T-helper 2 cell treated with Interferon-gamma antibody and Interleukin-4, amounts not matched to agents 5 μg/mL and 100 μg/mL, for 36 hours (primary cell): ENCODE measurements around the gene TMEM30B.
A peak's percentile ranks its signal among the peaks of the same experiment; 100 is the strongest.

Experiments
- DNase-seq: peaks from one replicate; pipeline ENCODE4 v3.0.0; 2021; ENCODE audit warnings: low spot score
- H3K27ac Mint-ChIP-seq: one replicate; pipeline ENCODE4 v1.8.0; 2021; ENCODE audit warnings: mild to moderate bottlenecking, mixed read lengths
- H3K27me3 Mint-ChIP-seq: one replicate; pipeline ENCODE4 v1.8.0; 2021; ENCODE audit warnings: low read depth, mixed read lengths
- H3K36me3 Mint-ChIP-seq: one replicate; pipeline ENCODE4 v1.8.0; 2021; ENCODE audit warnings: low read depth, mixed read lengths
- H3K4me1 Mint-ChIP-seq: one replicate; pipeline ENCODE4 v1.8.0; 2021; ENCODE audit warnings: low read depth, mixed read lengths
- H3K4me3 Mint-ChIP-seq: one replicate; pipeline ENCODE4 v1.8.0; 2022; ENCODE audit warnings: mild to moderate bottlenecking, moderate library complexity, mixed read lengths
- H3K9me3 Mint-ChIP-seq: one replicate; pipeline ENCODE4 v1.8.0; 2021; ENCODE audit warnings: mixed read lengths

The TMEM30B gene

DNA sequence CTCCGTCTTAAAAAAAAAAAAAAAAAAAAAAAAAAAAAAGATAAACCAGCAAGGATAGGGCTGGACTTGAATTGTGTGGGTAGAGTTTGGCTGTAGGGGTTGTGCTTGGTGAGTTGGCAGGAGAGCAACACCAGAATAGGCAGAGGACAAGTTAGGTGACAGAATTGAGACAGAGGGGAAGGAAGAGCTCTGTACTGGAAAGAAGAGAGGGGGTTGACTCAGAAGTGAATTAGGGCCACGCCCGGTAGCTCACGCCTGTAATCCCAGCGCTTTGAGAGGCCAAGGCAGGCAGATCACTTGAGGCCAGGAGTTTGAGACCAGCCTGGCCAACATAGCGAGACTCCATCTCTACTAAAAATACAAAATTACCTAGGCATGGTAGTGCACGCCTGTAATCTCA is 6.1 kb upstream of the TMEM30B start:
- Mint-ChIP-seq H3K9me3 (no peaks in the 10 kb centered on the region), H3K4me1 (peaks cover 26% of the 10 kb centered on the region), H3K4me3 (no peak overlapping the region), H3K27ac (no peak overlapping the region), H3K36me3 (no peaks in the 10 kb centered on the region), H3K27me3 (peaks cover 13% of the 10 kb centered on the region)
- no peak for DNase-seq

DNA sequence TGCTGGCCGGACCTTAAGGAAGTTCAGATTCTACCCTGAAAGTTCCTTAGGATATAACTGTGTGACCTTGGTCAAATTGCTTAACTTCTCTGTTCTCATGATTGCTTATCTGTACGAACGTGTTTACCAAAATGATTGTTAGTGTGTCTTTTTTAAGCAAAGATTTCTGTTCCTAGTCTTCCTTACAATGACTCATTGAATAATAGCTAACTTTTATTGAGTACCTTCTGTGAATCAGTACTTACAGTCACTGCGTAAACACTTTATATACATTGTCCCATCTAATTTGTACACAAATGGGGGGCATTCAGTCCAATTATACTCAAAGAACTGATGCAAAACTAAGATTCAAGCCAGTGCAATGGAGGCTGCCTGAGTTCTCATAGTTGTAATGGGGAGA is 4.2 kb upstream of the TMEM30B start:
- peaks cover 17% of the 10 kb centered on the region for H3K27me3 Mint-ChIP-seq
- H3K4me1 Mint-ChIP-seq = peaks cover 29% of the 10 kb centered on the region
- no peak overlapping the region for H3K4me3 Mint-ChIP-seq
- H3K27ac Mint-ChIP-seq = no peak overlapping the region
- no peak for DNase-seq
- no peaks in the 10 kb centered on the region for H3K36me3 Mint-ChIP-seq
- no peaks in the 10 kb centered on the region for H3K9me3 Mint-ChIP-seq

DNA sequence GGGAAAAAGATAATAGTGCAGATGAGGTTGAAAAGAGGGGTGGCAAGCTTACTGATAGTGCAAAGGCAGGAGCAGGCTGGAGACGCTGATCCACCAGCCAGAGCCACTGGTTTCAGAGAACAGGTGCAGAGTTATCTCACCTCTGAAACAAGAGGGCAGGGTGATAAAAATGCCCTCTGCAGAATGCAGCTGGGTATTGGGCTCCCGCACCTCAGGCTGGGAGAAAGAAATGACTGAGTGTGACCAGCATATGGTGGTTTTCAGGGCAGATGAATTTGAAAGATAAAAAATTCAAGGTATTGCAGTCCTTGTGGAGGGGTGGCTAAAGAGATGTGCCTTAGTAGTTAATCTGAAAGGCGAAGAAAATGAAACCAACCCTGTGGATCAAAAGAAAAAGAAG is 2.9 kb upstream of the TMEM30B start:
- no peaks in the 10 kb centered on the region for H3K9me3 Mint-ChIP-seq
- H3K36me3 Mint-ChIP-seq = no peaks in the 10 kb centered on the region
- H3K27ac Mint-ChIP-seq = no peak overlapping the region

DNA sequence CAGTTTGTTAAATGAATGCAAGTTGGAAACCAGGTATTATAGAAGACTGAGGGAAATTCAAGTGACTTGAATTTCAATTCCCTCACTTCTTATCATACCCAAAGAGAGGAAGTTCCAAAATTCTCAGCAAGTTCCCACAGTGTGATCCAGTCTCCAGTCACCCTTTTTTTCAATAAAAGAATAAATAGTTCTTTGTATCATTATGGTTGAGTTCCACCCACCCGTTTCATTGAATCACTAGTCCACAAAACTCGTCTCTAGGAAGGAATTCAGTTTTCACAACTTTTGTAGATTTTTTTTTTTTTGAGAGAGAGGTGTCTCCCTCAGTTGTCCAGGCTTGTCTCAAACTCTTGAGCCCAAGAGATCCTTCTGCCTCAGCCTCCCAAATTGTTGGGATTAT is 1.6 kb upstream of the TMEM30B start:
- no peak for DNase-seq
- Mint-ChIP-seq H3K4me1 (peaks cover 36% of the 10 kb centered on the region), H3K27ac (no peak overlapping the region), H3K36me3 (no peaks in the 10 kb centered on the region), H3K27me3 (peaks cover 38% of the 10 kb centered on the region), H3K4me3 (no peak overlapping the region), H3K9me3 (no peaks in the 10 kb centered on the region)

More for the DNA sequence above, 2.9 kb upstream of the TMEM30B start:
- H3K4me1 Mint-ChIP-seq = peaks cover 35% of the 10 kb centered on the region
- H3K27me3 Mint-ChIP-seq = peaks cover 29% of the 10 kb centered on the region
- DNase-seq = no peak
- peak overlapping the region; percentile 47 for H3K4me3 Mint-ChIP-seq

DNA sequence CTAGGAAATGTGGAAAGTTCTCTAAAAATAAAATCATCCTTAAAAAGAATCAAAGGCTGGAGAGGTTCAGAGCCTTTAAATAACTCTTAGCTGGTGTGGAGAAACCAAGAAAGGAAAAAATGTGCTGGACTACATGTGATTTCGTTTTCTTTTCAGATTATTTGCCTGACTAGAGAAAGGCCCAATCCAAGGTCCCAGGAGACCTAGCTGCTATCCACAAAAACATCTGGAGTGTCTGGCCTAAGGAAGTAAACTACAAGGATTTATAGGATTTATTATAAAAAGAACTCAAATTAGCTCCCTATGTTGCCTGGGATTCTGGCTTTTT is 774 bp upstream of the TMEM30B start:
- Mint-ChIP-seq H3K27ac (no peak overlapping the region), H3K27me3 (peaks cover 40% of the 10 kb centered on the region), H3K4me1 (peaks cover 31% of the 10 kb centered on the region), H3K9me3 (no peaks in the 10 kb centered on the region), H3K4me3 (peak overlapping the region; percentile 64), H3K36me3 (no peaks in the 10 kb centered on the region)
- no peak for DNase-seq

DNA sequence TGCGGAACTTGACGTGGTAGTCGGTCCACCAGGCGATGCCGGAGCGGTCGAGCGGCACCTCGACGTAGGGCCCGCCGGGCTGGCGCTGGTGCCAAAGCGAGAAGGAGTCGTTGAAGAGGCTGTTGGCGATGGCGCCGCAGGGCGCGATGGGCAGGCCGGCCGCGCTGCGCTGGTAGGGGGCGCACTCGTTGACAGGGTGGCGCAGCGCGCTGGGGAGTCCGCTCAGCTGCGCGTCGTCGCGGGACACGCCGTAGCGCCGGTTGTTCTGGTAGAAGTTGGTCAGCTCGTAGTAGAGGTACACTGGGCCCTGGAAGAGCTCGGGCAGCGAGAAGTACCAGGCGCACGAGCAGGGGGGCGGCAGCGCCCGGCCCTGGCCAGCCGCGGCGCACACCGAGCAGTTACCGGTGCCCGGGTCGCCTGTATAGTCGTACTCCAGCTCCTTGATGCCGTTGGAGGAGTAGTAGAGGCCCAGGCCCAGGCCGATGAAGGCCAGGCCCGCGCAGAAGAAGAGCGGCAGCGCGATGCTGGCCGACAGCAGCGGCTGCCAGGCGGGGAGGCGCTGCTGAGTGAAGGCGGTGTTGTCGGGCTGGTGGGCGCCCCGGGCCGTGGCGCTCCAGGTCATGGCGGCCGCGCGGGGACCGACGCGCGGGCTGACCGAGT is 482 bp downstream of the TMEM30B start:
- Mint-ChIP-seq H3K27ac (peak overlapping the region; percentile 75), H3K36me3 (no peaks in the 10 kb centered on the region), H3K27me3 (peaks cover 47% of the 10 kb centered on the region), H3K4me1 (peaks cover 26% of the 10 kb centered on the region), H3K4me3 (peak overlapping the region; percentile 84), H3K9me3 (no peaks in the 10 kb centered on the region)
- DNase-seq = peak; percentile 73

DNA sequence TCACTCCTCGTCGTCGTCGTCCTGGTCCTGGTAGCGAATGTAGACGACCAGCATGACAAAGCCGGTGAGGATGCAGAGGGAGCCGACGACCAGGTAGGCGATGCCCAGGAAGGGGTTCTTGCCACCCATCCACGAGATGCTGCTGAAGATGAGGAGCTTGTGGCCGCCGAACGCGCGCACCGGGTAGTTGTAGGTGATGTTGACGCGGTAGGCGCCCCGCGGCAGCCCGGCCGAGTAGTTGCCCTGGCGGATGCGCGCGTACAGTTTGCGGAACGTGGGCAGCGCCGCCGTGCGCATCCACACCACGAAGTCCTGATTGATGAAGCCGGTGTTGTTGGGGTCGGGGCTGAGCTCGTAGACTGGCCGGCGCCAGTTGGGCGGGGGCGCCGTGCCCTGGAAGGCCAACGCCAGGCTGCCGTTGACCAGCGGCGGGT is 1.0 kb downstream of the TMEM30B start:
- Mint-ChIP-seq H3K9me3 (no peaks in the 10 kb centered on the region), H3K27ac (peak overlapping the region; percentile 75), H3K36me3 (no peaks in the 10 kb centered on the region), H3K4me3 (peak overlapping the region; percentile 84), H3K4me1 (peaks cover 25% of the 10 kb centered on the region), H3K27me3 (peaks cover 51% of the 10 kb centered on the region)
- no peak for DNase-seq

DNA sequence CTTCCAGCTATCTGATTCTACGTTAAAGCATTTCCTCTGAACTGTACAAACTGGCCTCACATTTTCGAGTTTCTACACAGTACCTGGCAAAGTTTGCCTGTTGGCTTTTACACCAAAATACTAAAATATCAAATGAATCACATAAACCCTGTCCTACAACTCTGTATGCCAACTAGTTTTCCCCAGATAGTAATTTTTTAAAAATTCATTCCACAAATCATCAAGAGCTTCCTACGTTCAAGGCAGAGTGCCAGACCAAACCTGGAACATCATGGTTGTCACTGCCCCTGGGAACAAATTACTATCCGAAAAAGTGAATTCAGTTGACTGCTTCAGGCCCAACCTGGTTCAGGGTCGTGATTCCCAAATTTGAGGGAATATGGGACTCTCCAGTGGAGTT is 2.1 kb downstream of the TMEM30B start:
- no peak overlapping the region for H3K27ac Mint-ChIP-seq
- no peak overlapping the region for H3K4me3 Mint-ChIP-seq
- no peaks in the 10 kb centered on the region for H3K9me3 Mint-ChIP-seq
- no peak for DNase-seq
- peaks cover 21% of the 10 kb centered on the region for H3K4me1 Mint-ChIP-seq
- H3K27me3 Mint-ChIP-seq = peaks cover 59% of the 10 kb centered on the region
- no peaks in the 10 kb centered on the region for H3K36me3 Mint-ChIP-seq

DNA sequence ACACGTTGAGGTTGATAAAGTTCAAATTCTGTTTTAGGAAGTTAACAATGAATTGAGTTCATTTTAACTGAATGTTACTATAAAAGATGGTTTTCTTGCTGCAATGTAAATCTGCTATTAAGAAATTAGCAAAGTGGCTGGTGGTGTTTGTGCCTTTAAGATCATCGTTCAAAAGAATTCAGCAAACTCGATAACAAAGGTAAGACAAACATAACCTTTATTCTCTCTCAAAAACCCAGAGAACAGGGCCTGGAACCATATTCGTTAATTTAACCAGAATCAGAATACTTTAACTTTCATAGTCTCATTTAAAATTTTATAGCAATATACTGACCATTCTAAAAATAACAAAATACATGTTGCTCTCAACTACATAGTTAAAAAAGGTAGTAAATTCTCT is 3.4 kb downstream of the TMEM30B start:
- Mint-ChIP-seq H3K4me3 (no peak overlapping the region), H3K36me3 (no peaks in the 10 kb centered on the region), H3K27me3 (peaks cover 60% of the 10 kb centered on the region), H3K27ac (no peak overlapping the region), H3K4me1 (peaks cover 13% of the 10 kb centered on the region), H3K9me3 (no peaks in the 10 kb centered on the region)
- DNase-seq = no peak

DNA sequence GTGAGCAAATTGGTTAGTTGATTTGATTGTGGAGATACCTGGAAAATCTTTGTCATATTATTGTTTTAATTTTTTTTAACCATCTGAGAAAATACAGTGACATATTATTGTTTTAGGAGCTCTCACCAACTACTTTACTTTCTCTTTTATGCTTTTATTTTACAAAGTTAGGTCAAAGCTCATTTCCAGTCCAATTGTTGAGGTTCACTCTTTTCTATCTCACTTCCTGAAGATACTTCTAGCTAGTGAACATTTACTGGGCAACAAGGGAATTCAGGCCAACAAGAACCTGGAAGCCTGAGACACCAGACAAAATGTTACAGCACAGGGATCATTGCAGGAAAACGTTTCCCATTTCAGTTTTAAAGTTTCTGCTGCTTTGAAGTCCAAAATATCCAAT is 3.9 kb downstream of the TMEM30B start:
- Mint-ChIP-seq H3K9me3 (no peaks in the 10 kb centered on the region), H3K27me3 (peaks cover 60% of the 10 kb centered on the region), H3K36me3 (no peaks in the 10 kb centered on the region), H3K4me1 (peaks cover 13% of the 10 kb centered on the region), H3K4me3 (no peak overlapping the region), H3K27ac (no peak overlapping the region)
- no peak for DNase-seq

DNA sequence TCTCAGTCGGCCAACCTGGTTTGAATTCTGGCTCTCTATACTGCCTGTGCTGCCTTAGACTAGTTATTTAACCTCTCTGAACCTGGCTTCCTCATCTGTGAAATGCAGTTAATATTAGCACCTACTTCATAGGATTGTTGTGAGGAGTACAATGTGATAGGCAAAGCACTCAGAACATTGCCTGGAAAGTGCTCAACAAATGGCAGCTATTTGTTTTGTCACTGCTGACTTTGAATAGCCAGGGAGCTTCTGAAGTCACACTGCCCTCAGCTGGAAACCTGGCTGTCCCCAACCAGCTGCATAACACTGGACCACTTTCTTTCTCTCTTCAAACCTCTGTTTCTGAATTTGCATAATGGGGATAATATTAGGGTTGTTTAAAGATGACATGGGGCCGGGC is 9.6 kb downstream of the TMEM30B start:
- H3K4me1 Mint-ChIP-seq = peaks cover 5% of the 10 kb centered on the region
- no peak overlapping the region for H3K4me3 Mint-ChIP-seq
- no peaks in the 10 kb centered on the region for H3K9me3 Mint-ChIP-seq
- peaks cover 62% of the 10 kb centered on the region for H3K27me3 Mint-ChIP-seq
- no peaks in the 10 kb centered on the region for H3K36me3 Mint-ChIP-seq
- no peak overlapping the region for H3K27ac Mint-ChIP-seq
- DNase-seq = no peak

DNA sequence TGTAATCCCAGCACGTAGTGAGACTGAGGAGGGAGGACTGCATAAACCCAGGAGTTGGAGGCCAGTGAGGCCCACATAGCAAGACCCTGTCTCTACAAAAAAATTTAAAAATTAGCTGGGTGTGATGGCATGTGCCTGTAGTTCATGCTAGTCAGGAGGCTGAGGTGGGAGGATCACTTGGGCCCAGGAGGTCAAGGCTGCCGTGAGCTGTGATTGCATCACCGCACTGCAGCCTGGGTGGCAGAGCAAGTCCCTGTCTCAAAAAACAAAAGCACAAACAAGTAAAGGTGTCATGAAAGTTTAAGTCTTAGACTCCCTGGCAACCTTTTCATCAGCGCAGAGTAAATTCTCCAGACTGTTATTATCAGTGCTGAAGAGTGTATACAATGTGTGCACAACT is 10.4 kb downstream of the TMEM30B start:
- H3K27me3 Mint-ChIP-seq = peaks cover 63% of the 10 kb centered on the region
- no peaks in the 10 kb centered on the region for H3K9me3 Mint-ChIP-seq
- H3K4me3 Mint-ChIP-seq = no peak overlapping the region
- H3K36me3 Mint-ChIP-seq = no peaks in the 10 kb centered on the region
- DNase-seq = no peak
- peaks cover 5% of the 10 kb centered on the region for H3K4me1 Mint-ChIP-seq
- no peak overlapping the region for H3K27ac Mint-ChIP-seq

DNA sequence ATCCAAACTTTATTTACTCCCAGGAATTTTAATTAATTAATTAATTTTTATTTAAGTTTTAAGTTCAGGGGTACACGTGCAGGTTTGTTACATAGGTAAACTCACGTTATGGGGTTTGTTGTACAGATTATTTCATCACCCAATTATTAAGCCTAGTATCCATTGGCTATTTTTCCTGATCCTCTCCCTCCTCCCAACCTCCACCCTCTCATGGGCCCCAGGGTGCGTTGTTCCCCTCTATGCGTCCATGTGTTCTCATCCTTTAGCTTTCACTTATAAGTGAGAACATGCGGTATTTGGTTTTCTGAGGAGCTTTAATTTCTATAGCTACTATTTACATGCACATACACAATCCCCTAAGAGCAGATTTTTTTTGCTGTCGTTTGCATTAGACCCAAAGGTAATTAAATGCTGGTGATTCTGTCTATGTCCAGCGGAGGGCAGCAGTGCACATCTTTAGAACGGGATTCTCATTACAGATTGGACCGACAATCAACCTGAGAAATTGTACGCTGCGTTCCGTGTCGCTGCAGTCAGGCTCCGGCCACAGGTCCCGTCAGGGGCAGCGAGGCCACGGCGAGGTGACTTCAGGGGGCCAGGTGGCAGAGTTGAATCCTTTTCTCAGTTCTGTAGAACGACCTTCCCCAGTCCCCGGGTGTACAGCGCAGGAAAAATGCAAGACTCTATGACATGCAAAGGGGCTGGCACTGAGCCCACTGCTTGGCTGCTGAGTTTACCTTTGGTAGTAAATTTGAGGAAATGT is 11.6 kb downstream of the TMEM30B start:
- H3K9me3 Mint-ChIP-seq = no peaks in the 10 kb centered on the region
- H3K4me1 Mint-ChIP-seq = peaks cover 5% of the 10 kb centered on the region
- peak overlapping the region; percentile 73 for H3K4me3 Mint-ChIP-seq
- H3K27me3 Mint-ChIP-seq = peaks cover 64% of the 10 kb centered on the region
- no peaks in the 10 kb centered on the region for H3K36me3 Mint-ChIP-seq
- peak; percentile 62 for DNase-seq
- H3K27ac Mint-ChIP-seq = no peak overlapping the region

DNA sequence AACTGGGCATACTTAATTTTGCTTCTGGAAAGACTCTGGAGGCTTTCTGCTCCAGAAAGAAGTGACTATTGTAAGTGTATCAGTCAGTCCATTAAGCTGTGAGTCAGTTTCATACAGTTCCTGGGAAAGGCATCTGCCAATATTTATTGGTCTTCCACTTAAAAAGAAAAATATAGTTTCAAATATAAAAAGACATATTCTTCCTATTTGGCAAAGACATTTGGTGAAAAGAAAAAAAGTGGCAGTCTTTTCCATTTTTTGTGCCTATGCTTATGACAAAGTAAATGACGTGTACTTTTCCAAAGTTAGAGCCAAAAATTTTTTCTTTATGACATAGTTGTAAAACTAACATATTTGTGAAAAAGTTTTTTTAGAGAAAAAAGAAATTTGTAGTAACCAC is 12.3 kb downstream of the TMEM30B start:
- Mint-ChIP-seq H3K4me1 (peaks cover 5% of the 10 kb centered on the region), H3K4me3 (no peak overlapping the region), H3K27ac (no peak overlapping the region), H3K36me3 (no peaks in the 10 kb centered on the region), H3K27me3 (peaks cover 58% of the 10 kb centered on the region), H3K9me3 (no peaks in the 10 kb centered on the region)
- no peak for DNase-seq
